Measurements from ENCODE around the gene EGLN1.

EGLN1 gene

GRCh38 chr1:231315887-231316286 lies 106.2 kb downstream of the EGLN1 start:
- peak; percentile 24; the same call in 1 of the 2 replicates for TF ChIP-seq CTCF (conservative IDR thresholded peaks at IDR 0.05; ENCODE audit: low read depth)
- CTCF ChIA-PET: interaction anchor here (0.5 to 0.8 kb wide), 4 partner anchors 29 to 792 kb away, joined by 3 read pairs; no protein-coding TSS in a partner anchor
- no peak for DNase-seq (ENCODE audit: low spot score)
- no peak overlapping the region for H3K27ac ChIP-seq
- POLR2A ChIA-PET (ENCODE audit: low non-redundant PET): interaction anchor here (0.6 kb wide), 1 partner anchor 422 kb away, joined by 3 read pairs; no protein-coding TSS in a partner anchor

Data from RWPE1 (cell line).